Loucy (cell line): ENCODE results near the gene HSD11B2.

Experiments used
- H2AFZ ChIP-seq: fragments of 200-600 bp; sonication (generic); 2 replicates; pipeline ENCODE4 v1.6.0; 2016; ENCODE audit warnings: antibody characterized with exemption, mild to moderate bottlenecking, low read length, moderate library complexity
- H3F3A ChIP-seq: fragments of 200-600 bp; 2 replicates; pipeline ENCODE4 v1.6.0; 2016; ENCODE audit warnings: antibody characterized with exemption, low read depth, mild to moderate bottlenecking
- H3K27me3 ChIP-seq: fragments of 200-600 bp; sonication (generic); 2 replicates; pipeline ENCODE4 v1.6.1; 2014; ENCODE audit warnings: low read length, mild to moderate bottlenecking; ENCODE audit not compliant: insufficient read depth, poor library complexity, severe bottlenecking
- H3K36me3 ChIP-seq: fragments of 200-600 bp; sonication (generic); 2 replicates; pipeline ENCODE4 v1.6.1; 2016; ENCODE audit warnings: low read length; ENCODE audit not compliant: insufficient read depth
- H3K4me1 ChIP-seq: fragments of 200-600 bp; sonication (generic); 2 replicates; pipeline ENCODE4 v1.5.1; 2014; ENCODE audit warnings: low read length, mild to moderate bottlenecking; ENCODE audit not compliant: insufficient read depth, poor library complexity, severe bottlenecking
- H3K4me2 ChIP-seq: fragments of 200-600 bp; sonication (generic); 2 replicates; pipeline ENCODE4 v1.6.0; 2014; ENCODE audit warnings: antibody characterized with exemption, low read length, low read depth, mild to moderate bottlenecking; ENCODE audit not compliant: poor library complexity, severe bottlenecking
- H3K4me3 ChIP-seq: fragments of 200-600 bp; sonication (generic); 2 replicates; pipeline ENCODE4 v1.5.1; 2014; ENCODE audit warnings: low read length, mild to moderate bottlenecking, mixed read lengths; ENCODE audit not compliant: poor library complexity, severe bottlenecking
- H3K79me2 ChIP-seq: fragments of 200-600 bp; sonication (generic); 2 replicates; pipeline ENCODE4 v1.6.1; 2014; ENCODE audit warnings: low read length; ENCODE audit not compliant: insufficient read depth
- H3K9ac ChIP-seq: fragments of 200-600 bp; sonication (generic); 2 replicates; pipeline ENCODE4 v1.6.0; 2014; ENCODE audit warnings: mild to moderate bottlenecking, low read depth, low read length, moderate library complexity; ENCODE audit not compliant: poor library complexity, severe bottlenecking
- H3K9me2 ChIP-seq: fragments of 200-600 bp; sonication (generic); replicated peaks from 2 replicates; pipeline ENCODE4 v1.6.1; 2016; ENCODE audit warnings: low read depth, low read length, mixed read lengths
- H3K9me3 ChIP-seq: fragments of 200-600 bp; sonication (generic); 2 replicates; pipeline ENCODE4 v1.6.1; 2014; ENCODE audit warnings: mild to moderate bottlenecking, antibody characterized with exemption, low read length, low read depth; ENCODE audit not compliant: insufficient read depth
- H4K20me1 ChIP-seq: fragments of 200-600 bp; sonication (generic); 2 replicates; pipeline ENCODE4 v1.6.0; 2014; ENCODE audit warnings: antibody characterized with exemption, low read length, mild to moderate bottlenecking; ENCODE audit not compliant: insufficient read depth, poor library complexity, severe bottlenecking
- EZH2phosphoT487 ChIP-seq: fragments of 200-600 bp; IDR thresholded peaks from 2 replicates; pipeline ENCODE4 v1.6.1; 2018; ENCODE audit warnings: antibody characterized with exemption, mild to moderate bottlenecking, moderate library complexity, borderline replicate concordance
- TF ChIP-seq, protein P1 (sequence below): fragments of 200-600 bp; sonication (generic); conservative IDR thresholded peaks from 2 replicates; pipeline ENCODE4 v1.5.1; 2014; ENCODE audit warnings: mild to moderate bottlenecking, antibody characterized with exemption, low read length

HSD11B2 gene

DNA sequence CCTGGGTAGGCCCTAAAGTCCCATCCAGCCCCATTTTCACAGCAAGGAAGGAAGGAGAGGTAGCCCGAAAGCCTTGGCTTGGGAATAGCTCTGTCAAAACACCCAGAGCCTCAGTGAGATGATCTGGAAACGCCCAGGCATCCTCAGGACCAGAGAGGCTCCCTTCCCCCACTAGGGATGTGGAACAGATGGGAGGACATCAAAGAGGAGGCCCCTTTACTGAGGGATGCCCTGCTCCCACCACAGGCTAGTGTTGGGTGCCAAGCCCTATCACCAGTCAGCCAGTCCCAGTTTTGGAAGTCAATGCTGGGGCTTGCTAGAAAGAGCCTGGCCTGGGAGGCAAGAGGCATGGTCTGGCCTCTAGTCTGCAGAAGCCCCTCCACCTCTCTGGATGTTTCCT is 42.3 kb upstream of the HSD11B2 start:
- H4K20me1 ChIP-seq: no peaks in the 10 kb centered on the region
- H3K4me2 ChIP-seq: no peak overlapping the region
- no peak overlapping the region for H3K4me3 ChIP-seq
- H3K9ac ChIP-seq: no peak overlapping the region
- H3K79me2 ChIP-seq: no peaks in the 10 kb centered on the region
- H2AFZ ChIP-seq: no peak overlapping the region
- no peaks in the 10 kb centered on the region for H3K9me3 ChIP-seq
- no peaks in the 10 kb centered on the region for H3K27me3 ChIP-seq
- no peaks in the 10 kb centered on the region for H3K36me3 ChIP-seq
- TF ChIP-seq, protein P1, sequence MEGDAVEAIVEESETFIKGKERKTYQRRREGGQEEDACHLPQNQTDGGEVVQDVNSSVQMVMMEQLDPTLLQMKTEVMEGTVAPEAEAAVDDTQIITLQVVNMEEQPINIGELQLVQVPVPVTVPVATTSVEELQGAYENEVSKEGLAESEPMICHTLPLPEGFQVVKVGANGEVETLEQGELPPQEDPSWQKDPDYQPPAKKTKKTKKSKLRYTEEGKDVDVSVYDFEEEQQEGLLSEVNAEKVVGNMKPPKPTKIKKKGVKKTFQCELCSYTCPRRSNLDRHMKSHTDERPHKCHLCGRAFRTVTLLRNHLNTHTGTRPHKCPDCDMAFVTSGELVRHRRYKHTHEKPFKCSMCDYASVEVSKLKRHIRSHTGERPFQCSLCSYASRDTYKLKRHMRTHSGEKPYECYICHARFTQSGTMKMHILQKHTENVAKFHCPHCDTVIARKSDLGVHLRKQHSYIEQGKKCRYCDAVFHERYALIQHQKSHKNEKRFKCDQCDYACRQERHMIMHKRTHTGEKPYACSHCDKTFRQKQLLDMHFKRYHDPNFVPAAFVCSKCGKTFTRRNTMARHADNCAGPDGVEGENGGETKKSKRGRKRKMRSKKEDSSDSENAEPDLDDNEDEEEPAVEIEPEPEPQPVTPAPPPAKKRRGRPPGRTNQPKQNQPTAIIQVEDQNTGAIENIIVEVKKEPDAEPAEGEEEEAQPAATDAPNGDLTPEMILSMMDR: no peak
- no peak for TF ChIP-seq EZH2phosphoT487
- no peaks in the 10 kb centered on the region for H3K4me1 ChIP-seq
- no peaks in the 10 kb centered on the region for H3K9me2 ChIP-seq
- H3F3A ChIP-seq: no peaks in the 10 kb centered on the region

DNA sequence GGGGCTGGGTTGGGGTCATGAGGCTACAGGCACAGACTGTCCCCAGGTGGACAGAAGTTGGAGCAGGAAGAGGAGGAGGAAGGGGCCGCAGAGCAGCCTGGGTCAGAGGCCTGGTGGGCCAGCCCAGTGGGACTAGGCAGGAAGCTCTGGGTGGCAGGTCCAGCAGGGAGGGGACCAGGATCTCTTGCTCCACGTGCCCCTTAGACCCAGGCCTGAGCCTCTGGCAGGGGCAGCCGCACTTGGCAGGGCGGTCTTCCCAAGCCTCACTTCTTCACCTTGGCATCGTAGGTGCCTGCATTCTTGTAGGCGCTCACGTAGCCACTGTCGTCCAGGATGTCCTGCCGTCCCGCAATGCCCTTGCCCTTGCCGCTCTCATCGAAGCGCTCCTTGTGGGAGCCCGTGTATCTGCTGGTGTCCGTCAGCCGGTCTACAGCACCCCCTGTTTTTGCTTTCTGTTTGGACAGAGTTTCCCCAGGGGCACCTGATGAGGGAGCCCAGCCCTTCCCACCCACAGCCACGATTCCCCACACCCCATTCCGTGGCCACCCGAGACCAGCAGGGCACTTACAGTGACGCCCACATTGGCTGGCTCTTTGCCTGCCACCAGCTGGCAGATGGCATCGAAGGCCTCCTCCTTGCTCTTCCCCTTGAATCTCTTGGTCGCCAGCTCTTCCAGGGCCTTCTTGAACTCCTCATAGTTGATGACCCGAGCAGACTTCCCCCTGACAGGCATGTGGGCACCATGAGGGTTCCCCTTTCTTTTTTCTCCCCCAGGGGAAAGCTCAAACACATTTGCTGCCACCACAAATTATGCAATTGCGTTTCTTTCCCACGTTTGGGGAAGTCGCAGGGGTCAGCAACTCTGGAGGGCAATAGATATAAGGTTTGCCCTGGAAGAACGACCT is 40.8 kb upstream of the HSD11B2 start:
- Histone ChIP-seq H3K9me2 (no peaks in the 10 kb centered on the region), H3K9me3 (no peaks in the 10 kb centered on the region), H3K36me3 (no peaks in the 10 kb centered on the region), H3K4me2 (no peak overlapping the region), H2AFZ (no peak overlapping the region), H3K4me1 (no peaks in the 10 kb centered on the region), H3K27me3 (no peaks in the 10 kb centered on the region), H3F3A (no peaks in the 10 kb centered on the region), H4K20me1 (no peaks in the 10 kb centered on the region), H3K4me3 (no peak overlapping the region), H3K9ac (no peak overlapping the region), H3K79me2 (no peaks in the 10 kb centered on the region)
- TF ChIP-seq EZH2phosphoT487: no peak
- TF ChIP-seq, protein P1: no peak

DNA sequence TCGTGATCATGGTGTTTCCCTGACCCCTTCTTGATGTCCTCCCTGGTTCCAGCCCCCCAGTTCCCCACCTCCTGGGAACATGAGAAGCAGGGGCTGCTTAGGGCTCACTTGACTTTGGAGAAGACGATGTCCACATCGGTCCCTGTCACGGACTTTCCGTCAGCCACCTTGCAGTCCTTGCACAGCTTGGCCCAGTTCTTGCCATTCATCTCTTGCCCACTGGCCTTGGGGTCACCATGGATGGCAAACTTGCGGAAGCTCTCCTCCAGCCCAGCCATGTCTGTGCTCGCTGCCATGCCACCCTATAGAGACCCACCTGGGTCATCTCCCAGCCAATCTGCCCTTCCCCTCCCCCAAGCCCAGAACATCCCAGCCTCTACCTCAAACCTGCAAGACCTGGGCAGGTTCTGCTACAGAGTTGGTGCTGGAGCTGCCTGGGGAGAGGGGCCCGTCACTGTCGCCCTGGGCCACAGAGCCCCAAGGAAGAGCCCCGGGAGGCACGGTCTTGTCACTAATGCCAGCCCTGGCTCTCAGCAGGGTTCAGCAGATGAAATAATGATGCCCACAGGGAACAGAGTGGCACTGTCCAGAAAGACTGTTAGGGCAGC is 40.0 kb upstream of the HSD11B2 start:
- Histone ChIP-seq H3K9me3 (no peaks in the 10 kb centered on the region), H3K9me2 (no peaks in the 10 kb centered on the region), H2AFZ (no peak overlapping the region), H4K20me1 (no peaks in the 10 kb centered on the region), H3K9ac (no peak overlapping the region), H3K4me2 (no peak overlapping the region), H3F3A (no peaks in the 10 kb centered on the region), H3K79me2 (no peaks in the 10 kb centered on the region), H3K27me3 (no peaks in the 10 kb centered on the region), H3K36me3 (no peaks in the 10 kb centered on the region), H3K4me3 (no peak overlapping the region), H3K4me1 (no peaks in the 10 kb centered on the region)
- TF ChIP-seq, protein P1: no peak
- no peak for TF ChIP-seq EZH2phosphoT487
